Measurements from ENCODE around the gene MCUB.

GRCh38 chr4:109672169-109672930, 112.3 kb downstream of the MCUB start:
- TF ChIP-seq REST (IDR thresholded peaks at IDR 0.05) (no peak), SP1 (IDR thresholded peaks at IDR 0.05) (no peak), YY1 (IDR thresholded peaks at IDR 0.05) (no peak), ATF3 (IDR thresholded peaks at IDR 0.05) (no peak), HNF4G (IDR thresholded peaks at IDR 0.05) (no peak), RAD21 (IDR thresholded peaks at IDR 0.05) (no peak), EGR1 (IDR thresholded peaks at IDR 0.05; ENCODE audit: low read depth in 2 of 2) (no peak)
- TF ChIP-seq, protein P1, sequence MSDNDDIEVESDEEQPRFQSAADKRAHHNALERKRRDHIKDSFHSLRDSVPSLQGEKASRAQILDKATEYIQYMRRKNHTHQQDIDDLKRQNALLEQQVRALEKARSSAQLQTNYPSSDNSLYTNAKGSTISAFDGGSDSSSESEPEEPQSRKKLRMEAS (IDR thresholded peaks at IDR 0.05) = no peak
- TF ChIP-seq, protein P2, sequence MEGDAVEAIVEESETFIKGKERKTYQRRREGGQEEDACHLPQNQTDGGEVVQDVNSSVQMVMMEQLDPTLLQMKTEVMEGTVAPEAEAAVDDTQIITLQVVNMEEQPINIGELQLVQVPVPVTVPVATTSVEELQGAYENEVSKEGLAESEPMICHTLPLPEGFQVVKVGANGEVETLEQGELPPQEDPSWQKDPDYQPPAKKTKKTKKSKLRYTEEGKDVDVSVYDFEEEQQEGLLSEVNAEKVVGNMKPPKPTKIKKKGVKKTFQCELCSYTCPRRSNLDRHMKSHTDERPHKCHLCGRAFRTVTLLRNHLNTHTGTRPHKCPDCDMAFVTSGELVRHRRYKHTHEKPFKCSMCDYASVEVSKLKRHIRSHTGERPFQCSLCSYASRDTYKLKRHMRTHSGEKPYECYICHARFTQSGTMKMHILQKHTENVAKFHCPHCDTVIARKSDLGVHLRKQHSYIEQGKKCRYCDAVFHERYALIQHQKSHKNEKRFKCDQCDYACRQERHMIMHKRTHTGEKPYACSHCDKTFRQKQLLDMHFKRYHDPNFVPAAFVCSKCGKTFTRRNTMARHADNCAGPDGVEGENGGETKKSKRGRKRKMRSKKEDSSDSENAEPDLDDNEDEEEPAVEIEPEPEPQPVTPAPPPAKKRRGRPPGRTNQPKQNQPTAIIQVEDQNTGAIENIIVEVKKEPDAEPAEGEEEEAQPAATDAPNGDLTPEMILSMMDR (IDR thresholded peaks at IDR 0.05; ENCODE audit: low read depth, low read length, missing input control) = no peak
